GM19328 (cell line): ENCODE results near the gene G6PC1.
"Not testable (repeated sequence)": the region's sequence is repeated elsewhere in the genome, so short reads cannot be mapped to it uniquely, and the experiment has no call there.

ENCODE experiments used
- ATAC-seq: cut with Tn5 transposase; IDR thresholded peaks from one replicate; pipeline ENCODE4 v1.9.1; 2021; ENCODE audit warnings: mild to moderate bottlenecking, moderate library complexity; ENCODE audit not compliant: unreplicated experiment

G6PC1 gene

DNA sequence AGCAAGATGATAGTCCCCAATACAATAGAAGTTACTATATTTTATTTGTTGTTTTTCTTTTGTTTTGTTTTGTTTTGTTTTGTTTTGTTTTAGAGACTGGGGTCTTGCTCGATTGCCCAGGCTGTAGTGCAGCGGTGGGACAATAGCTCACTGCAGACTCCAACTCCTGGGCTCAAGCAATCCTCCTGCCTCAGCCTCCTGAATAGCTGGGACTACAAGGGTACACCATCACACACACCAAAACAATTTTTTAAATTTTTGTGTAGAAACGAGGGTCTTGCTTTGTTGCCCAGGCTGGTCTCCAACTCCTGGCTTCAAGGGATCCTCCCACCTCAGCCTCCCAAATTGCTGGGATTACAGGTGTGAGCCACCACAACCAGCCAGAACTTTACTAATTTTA, 618 bp upstream of the G6PC1 start:
- ATAC-seq, result not testable (repeated sequence)

GRCh38 chr17:42901535-42902229, 1.1 kb downstream of the G6PC1 start:
- no peak for ATAC-seq

DNA sequence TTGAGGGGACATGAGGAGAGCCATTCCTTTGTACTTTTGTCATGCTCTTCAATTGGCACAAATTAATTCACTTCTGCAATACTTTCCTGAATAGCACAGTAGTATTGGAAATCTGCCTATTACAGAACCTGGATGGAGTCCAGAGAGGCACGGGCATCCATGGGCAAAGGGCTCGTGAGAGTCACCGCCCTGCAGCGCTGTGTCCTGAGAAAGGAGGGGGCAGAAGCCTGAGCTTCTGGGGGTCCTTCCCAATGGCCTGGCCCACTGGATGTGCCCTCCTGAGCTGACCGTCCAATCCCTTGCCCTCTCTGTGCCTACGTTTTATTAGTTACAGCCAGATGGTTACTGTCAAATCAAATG, 3.5 kb downstream of the G6PC1 start:
- ATAC-seq, result no peak

DNA sequence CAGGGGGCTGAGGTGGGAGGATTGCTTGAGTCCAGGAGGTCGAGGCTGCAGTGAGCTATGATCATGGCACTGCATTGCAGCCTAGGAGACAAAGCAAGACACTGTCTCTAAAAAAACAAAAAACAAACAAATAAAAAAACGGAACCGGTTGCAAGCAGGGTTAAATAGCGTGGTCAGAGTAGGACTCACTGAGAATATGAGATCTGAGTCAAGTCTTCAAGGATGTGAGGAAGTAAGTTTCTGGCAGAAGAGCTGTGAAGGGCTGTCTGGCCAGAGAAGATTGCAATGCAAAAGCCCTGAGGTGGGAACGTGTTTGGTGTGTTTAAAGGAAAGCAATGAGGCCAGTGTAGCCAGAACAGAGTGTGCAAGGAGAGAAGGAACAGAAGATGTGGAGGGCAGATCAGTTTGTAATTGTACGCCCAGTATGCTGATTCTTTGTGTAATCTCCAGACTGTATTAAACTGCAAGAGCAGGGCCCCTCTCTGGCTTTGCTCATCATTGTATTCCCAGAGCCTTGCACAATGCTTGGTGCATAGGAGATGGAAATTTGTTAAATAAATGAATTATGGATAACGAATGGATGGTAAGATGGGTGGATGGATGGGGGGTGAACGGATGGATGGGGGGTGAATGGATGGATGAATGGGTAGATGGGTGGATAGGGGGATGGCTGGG, 6.3 kb downstream of the G6PC1 start:
- no peak for ATAC-seq

- ATAC-seq, result no peak
These were observed 8.5 kb downstream of the G6PC1 start for GRCh38 chr17:42908872-42909700.

DNA sequence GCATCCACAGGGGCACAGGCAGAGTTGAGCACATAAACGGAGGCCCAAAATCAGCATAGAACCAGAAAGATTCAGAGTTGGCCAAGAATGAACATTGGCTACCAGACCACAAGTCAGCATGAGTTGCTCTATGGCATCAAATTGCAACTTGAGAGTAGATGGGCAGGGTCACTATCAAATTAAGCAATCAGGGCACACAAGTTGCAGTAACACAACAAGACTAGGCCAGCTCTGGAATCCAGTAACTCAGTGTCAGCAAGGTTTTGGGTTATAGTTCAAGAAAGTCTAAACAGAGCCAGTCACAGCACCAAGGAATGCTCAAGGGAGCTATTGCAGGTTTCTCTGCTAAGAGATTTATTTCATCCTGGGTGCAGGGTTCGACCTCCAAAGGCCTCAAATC, 12.9 kb downstream of the G6PC1 start:
- no peak for ATAC-seq

GRCh38 chr17:42913981-42914617, 13.5 kb downstream of the G6PC1 start:
- ATAC-seq, result no peak

- ATAC-seq, result not testable (repeated sequence)
These were observed 14.7 kb downstream of the G6PC1 start for GRCh38 chr17:42915288-42915687.

GRCh38 chr17:42916388-42917235, 16.0 kb downstream of the G6PC1 start:
- not testable (repeated sequence) for ATAC-seq

DNA sequence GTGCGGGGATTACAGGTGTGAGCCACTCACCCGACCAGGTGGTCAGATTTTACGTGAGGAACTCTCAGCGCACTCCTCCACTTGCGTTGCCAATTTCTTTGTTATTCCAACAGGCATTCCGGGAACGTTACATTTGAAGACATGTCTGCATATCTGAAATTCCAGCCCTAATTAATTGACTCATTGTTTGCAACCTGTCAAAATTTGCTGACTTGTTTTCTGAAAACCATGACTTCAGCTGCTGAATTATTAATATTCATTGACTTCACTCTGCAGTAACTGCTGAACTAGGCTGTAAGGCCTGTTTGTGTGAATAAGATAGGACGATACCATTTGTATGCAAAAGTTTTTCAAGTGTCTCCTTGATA, 16.6 kb downstream of the G6PC1 start:
- ATAC-seq, result no peak

- ATAC-seq, result no peak
These were observed 18.4 kb downstream of the G6PC1 start for GRCh38 chr17:42918902-42919521.

- ATAC-seq, result not testable (repeated sequence)
These were observed 19.0 kb downstream of the G6PC1 start for GRCh38 chr17:42919522-42920077.

- ATAC-seq, result no peak
These were observed 19.7 kb downstream of the G6PC1 start for GRCh38 chr17:42920106-42920900.

DNA sequence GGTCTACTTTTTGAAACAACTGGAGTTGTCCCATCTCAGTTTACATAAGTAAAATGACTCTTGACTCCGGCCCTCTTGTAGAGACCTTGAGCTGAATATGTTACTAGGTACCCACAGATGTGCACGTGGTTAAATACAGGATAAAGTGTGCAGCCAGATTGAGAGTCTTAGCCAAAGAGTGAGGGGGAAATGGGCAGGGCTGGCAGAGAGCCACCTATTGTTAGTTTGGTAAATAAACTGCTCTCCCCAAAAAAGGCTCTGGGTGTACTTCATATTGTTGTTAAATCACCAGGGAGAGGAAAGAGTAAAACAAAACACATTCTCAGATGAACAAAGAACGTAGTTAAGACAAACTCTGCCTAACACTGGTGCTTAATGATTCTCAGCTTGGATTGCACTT, 20.3 kb downstream of the G6PC1 start:
- no peak for ATAC-seq

- ATAC-seq, result no peak
These were observed 21.7 kb downstream of the G6PC1 start for GRCh38 chr17:42922294-42922693.

- ATAC-seq, result not testable (repeated sequence)
These were observed 22.9 kb downstream of the G6PC1 start for GRCh38 chr17:42923472-42923871.

DNA sequence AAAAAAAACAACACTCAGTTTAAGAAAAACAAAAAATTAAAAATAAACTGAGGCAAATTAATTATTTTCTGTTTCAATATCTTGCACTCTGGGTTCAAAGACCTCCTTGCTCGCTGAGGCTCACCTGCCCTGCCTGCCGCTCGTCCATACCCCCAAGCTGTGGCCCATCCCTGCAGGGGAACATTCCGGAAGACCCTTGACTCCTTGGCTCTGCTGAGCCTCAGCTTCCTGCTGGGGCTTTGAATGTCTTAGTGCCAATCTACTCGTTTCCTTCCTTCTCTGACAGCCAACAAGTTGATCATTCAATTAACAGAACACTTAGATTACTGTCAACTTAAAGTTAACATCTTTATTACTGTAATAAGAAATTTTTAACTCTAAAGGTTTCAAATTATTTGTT, 24.3 kb downstream of the G6PC1 start:
- ATAC-seq, result no peak

DNA sequence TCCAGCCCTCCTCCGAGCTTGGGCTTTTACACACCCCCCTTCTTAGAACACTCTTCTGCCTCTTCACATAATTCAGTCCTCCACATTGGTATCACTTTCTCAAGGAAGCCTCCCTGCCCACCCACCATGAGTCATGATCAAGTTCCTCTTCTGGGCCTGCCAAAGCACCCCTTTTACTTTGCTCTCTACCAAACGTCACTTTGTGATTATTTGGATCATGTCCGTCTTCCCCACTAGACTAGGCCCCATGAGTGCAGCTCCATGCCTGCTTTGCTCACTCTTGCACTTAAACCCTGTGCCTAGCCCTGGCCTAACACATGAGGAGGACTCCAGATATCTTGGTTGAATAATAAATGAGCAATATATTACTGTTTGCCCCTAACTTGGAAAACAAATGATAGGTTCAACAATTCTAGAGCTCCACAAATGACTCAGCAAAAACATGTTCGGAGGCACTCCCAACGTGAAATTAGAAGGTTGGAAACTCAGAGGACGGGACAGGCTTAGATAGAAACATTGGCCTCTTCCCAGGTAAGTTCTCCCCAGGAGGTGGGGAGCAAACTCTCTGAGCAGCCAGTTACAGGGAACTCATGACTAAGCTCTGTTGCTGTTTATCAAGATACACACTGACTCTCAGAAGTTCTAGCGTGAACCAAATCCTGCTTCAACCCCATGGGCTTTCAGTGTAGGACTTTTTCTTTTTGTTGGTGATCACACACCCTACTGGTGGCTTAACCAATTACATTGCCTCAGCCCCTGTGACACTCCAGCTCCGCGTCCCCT, 28.3 kb downstream of the G6PC1 start:
- ATAC-seq, result no peak
